ENCODE results near the gene MUC4. TPM values are rescaled to one million over a fixed set of nuclear protein-coding genes. Genes with fewer than 3 reads are reported as not detected.

MUC4 gene
- total RNA-seq, 4 donors from 2014 or later = 0.27 TPM; not detected in 3

GRCh38 chr3:195839260-195840010, 27.7 kb upstream of the MUC4 start:
- in situ Hi-C loops (cut with MboI; ENCODE audit: low sequenced_read_pairs in 4 of 4) = loop anchor here in 3 of 4 donors (25.0 kb wide), 3 partner anchors 227 to 277 kb away; partner anchors contain the start of gene APOD (in 1 of the 3)
- ATAC-seq = no peak

GRCh38 chr3:195838714-195839113, 27.0 kb upstream of the MUC4 start:
- Histone ChIP-seq H3K36me3 (no peaks in the 10 kb centered on the region), H3K4me1 (no peaks in the 10 kb centered on the region), H3K4me3 (no peak overlapping the region), H3K9me3 (no peaks in the 10 kb centered on the region), H3K27me3 (peaks cover 0 to 4% (median 0%) of the 10 kb centered on the region in 3 donors), H3K27ac (no peak overlapping the region)
- no peak for TF ChIP-seq POLR2A (IDR thresholded peaks at IDR 0.05)
- TF ChIP-seq CTCF (IDR thresholded peaks at IDR 0.05 in 4 of 5, conservative IDR thresholded peaks at IDR 0.05 in 1 of 5) = no peak
- intact Hi-C loops (cut with DNase I; ENCODE audit: low total_unique reads) = no loop called here
- in situ Hi-C loops (cut with MboI; ENCODE audit: low sequenced_read_pairs in 4 of 4) = loop anchor here in 3 of 4 donors (25.0 kb wide), 3 partner anchors 226 to 276 kb away; partner anchors contain the start of gene APOD (in 1 of the 3)
- DNase-seq (no peak), ATAC-seq (no peak)

More at GRCh38 chr3:195839260-195840010, 27.7 kb upstream of the MUC4 start:
- H3K27ac ChIP-seq = no peak overlapping the region
- no peaks in the 10 kb centered on the region for H3K36me3 ChIP-seq
- H3K27me3 ChIP-seq = peaks cover 0 to 4% (median 0%) of the 10 kb centered on the region in 3 donors
- no peak for DNase-seq
- intact Hi-C loops (cut with DNase I; ENCODE audit: low total_unique reads) = no loop called here
- TF ChIP-seq CTCF (IDR thresholded peaks at IDR 0.05 in 4 of 5, conservative IDR thresholded peaks at IDR 0.05 in 1 of 5) (no peak), POLR2A (IDR thresholded peaks at IDR 0.05) (no peak)
- H3K4me1 ChIP-seq = no peaks in the 10 kb centered on the region
- H3K9me3 ChIP-seq = no peaks in the 10 kb centered on the region
- H3K4me3 ChIP-seq = no peak overlapping the region

- H3K27me3 ChIP-seq = peaks cover 0 to 4% (median 0%) of the 10 kb centered on the region in 3 donors
- H3K36me3 ChIP-seq = no peaks in the 10 kb centered on the region
- H3K9me3 ChIP-seq = no peaks in the 10 kb centered on the region
- ATAC-seq (no peak), DNase-seq (no peak)
- no peak overlapping the region for H3K27ac ChIP-seq
- no peaks in the 10 kb centered on the region for H3K4me1 ChIP-seq
- TF ChIP-seq POLR2A (IDR thresholded peaks at IDR 0.05) = no peak
- TF ChIP-seq CTCF (IDR thresholded peaks at IDR 0.05 in 4 of 5, conservative IDR thresholded peaks at IDR 0.05 in 1 of 5) = no peak
- in situ Hi-C loops (cut with MboI; ENCODE audit: low sequenced_read_pairs in 4 of 4) = loop anchor here in 3 of 4 donors (25.0 kb wide), 3 partner anchors 224 to 274 kb away; partner anchors contain the start of gene APOD (in 1 of the 3)
- intact Hi-C loops (cut with DNase I; ENCODE audit: low total_unique reads) = no loop called here
- H3K4me3 ChIP-seq = no peak overlapping the region
Measured at GRCh38 chr3:195836476-195837135, 24.9 kb upstream of the MUC4 start.

GRCh38 chr3:195835791-195836190, 24.1 kb upstream of the MUC4 start:
- H3K9me3 ChIP-seq = no peaks in the 10 kb centered on the region
- in situ Hi-C loops (cut with MboI; ENCODE audit: low sequenced_read_pairs in 4 of 4) (loop anchor here in 3 of 4 donors (25.0 kb wide), 3 partner anchors 223 to 273 kb away; partner anchors contain the start of gene APOD (in 1 of the 3)), intact Hi-C loops (cut with DNase I; ENCODE audit: low total_unique reads) (no loop called here)
- DNase-seq (no peak), ATAC-seq (no peak)
- H3K27ac ChIP-seq = no peak overlapping the region
- no peak overlapping the region for H3K4me3 ChIP-seq
- no peaks in the 10 kb centered on the region for H3K4me1 ChIP-seq
- H3K27me3 ChIP-seq = peaks cover 0 to 4% (median 0%) of the 10 kb centered on the region in 3 donors
- TF ChIP-seq CTCF (IDR thresholded peaks at IDR 0.05 in 4 of 5, conservative IDR thresholded peaks at IDR 0.05 in 1 of 5) = no peak
- no peak for TF ChIP-seq POLR2A (IDR thresholded peaks at IDR 0.05)
- no peaks in the 10 kb centered on the region for H3K36me3 ChIP-seq

Measured in gastrocnemius medialis (tissue), 4 donors.